Body of pancreas (tissue), 4 donors: ENCODE results near the gene TPSB2.

Source experiments
- POLR2A ChIP-seq, 3 donors: fragments of 450-650 bp; IDR thresholded peaks; one replicate each; pipeline ENCODE4 v1.6.1; 2016; ENCODE audit warnings: antibody characterized with exemption in 3 of 3, mild to moderate bottlenecking in 2 of 3
- TF ChIP-seq, protein P1 (sequence below), 7 experiments: fragments of 450-650 bp in 4 of 7; fragments of 200-600 bp in 3 of 7; sonication (generic) in 3 of 7; IDR thresholded peaks; one replicate each; pipeline ENCODE4 v1.5.1; 2016 to 2019; ENCODE audit warnings: antibody characterized with exemption in 7 of 7

DNA sequence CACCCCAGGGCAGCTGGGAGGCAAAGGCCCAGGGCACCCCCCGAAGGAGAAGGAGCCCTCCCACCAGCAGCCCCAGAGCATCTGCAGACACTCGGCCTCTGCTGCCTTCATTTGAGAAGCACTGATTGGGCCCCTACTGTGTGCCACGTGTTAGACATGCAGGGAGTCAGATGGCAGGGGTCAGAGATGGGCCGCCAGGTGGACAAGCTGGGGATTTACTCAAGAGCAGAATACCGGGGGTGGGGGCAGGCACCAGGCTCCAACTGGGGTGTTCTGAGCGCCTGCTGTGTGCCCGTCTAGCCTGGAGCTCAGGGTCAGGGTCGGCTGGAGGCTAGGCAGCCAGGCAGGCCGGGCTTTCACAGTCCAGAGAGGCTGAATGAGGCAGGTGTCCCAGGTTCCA lies 23.7 kb downstream of the TPSB2 start:
- TF ChIP-seq, protein P1, sequence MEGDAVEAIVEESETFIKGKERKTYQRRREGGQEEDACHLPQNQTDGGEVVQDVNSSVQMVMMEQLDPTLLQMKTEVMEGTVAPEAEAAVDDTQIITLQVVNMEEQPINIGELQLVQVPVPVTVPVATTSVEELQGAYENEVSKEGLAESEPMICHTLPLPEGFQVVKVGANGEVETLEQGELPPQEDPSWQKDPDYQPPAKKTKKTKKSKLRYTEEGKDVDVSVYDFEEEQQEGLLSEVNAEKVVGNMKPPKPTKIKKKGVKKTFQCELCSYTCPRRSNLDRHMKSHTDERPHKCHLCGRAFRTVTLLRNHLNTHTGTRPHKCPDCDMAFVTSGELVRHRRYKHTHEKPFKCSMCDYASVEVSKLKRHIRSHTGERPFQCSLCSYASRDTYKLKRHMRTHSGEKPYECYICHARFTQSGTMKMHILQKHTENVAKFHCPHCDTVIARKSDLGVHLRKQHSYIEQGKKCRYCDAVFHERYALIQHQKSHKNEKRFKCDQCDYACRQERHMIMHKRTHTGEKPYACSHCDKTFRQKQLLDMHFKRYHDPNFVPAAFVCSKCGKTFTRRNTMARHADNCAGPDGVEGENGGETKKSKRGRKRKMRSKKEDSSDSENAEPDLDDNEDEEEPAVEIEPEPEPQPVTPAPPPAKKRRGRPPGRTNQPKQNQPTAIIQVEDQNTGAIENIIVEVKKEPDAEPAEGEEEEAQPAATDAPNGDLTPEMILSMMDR (IDR thresholded peaks at IDR 0.05), result no peak
- no peak for TF ChIP-seq POLR2A (IDR thresholded peaks at IDR 0.05)
